Activated T-helper 9 cell treated with anti-CD3 and anti-CD28 coated beads, Interleukin-2, amount 50 U/mL, for 16 hours (primary cell): Measurements from ENCODE around the gene HAPLN2.

Experiments
- DNase-seq: peaks from one replicate; pipeline ENCODE4 v3.0.0-alpha.2; 2020; ENCODE audit warnings: low read depth

Gene HAPLN2

GRCh38 chr1:156663178-156663577 is 44.0 kb downstream of the HAPLN2 start:
- no peak for DNase-seq

- DNase-seq: no peak
Observed at GRCh38 chr1:156664046-156664766, 45.0 kb downstream of the HAPLN2 start.

GRCh38 chr1:156664767-156665411 is 45.7 kb downstream of the HAPLN2 start:
- DNase-seq: no peak

GRCh38 chr1:156665539-156665938 is 46.3 kb downstream of the HAPLN2 start:
- DNase-seq: no peak

- no peak for DNase-seq
Observed at GRCh38 chr1:156666862-156667609, 47.8 kb downstream of the HAPLN2 start.

- DNase-seq: no peak
Observed at GRCh38 chr1:156667610-156667967, 48.4 kb downstream of the HAPLN2 start.

- no peak for DNase-seq
Observed at GRCh38 chr1:156667968-156668709, 48.9 kb downstream of the HAPLN2 start.

GRCh38 chr1:156668801-156669637 is 49.8 kb downstream of the HAPLN2 start:
- no peak for DNase-seq

- no peak for DNase-seq
Observed at GRCh38 chr1:156669794-156670193, 50.6 kb downstream of the HAPLN2 start.

- DNase-seq: no peak
Observed at GRCh38 chr1:156670359-156670758, 51.1 kb downstream of the HAPLN2 start.

GRCh38 chr1:156670791-156671190 is 51.6 kb downstream of the HAPLN2 start:
- no peak for DNase-seq

- no peak for DNase-seq
Observed at GRCh38 chr1:156671804-156672203, 52.6 kb downstream of the HAPLN2 start.

- no peak for DNase-seq
Observed at GRCh38 chr1:156673387-156674121, 54.3 kb downstream of the HAPLN2 start.
